K562 (cell line): ENCODE measurements around the gene S100A10. TPM values are rescaled to one million over a fixed set of nuclear protein-coding genes. Genes with fewer than 3 reads are reported as not detected.

Experiments
- BCOR ChIP-seq: fragments of 450-650 bp; IDR thresholded peaks from 2 replicates; pipeline ENCODE4 v1.6.1; 2016
- CBX5 ChIP-seq: IDR thresholded peaks from 2 replicates; pipeline ENCODE4 v1.6.1; 2014; ENCODE audit warnings: low read depth, borderline replicate concordance
- CHD4 ChIP-seq: fragments of 200-600 bp; sonication (generic); IDR thresholded peaks from 3 replicates; pipeline ENCODE4 v1.6.1; 2012; ENCODE audit warnings: low read depth, mild to moderate bottlenecking, mixed read lengths, low read length, inconsistent platforms; ENCODE audit not compliant: insufficient read depth, insufficient replicate concordance, poor library complexity, severe bottlenecking
- CTBP1 ChIP-seq: fragments of 450-650 bp; IDR thresholded peaks from 2 replicates; pipeline ENCODE4 v1.6.1; 2016; ENCODE audit warnings: borderline replicate concordance
- EGR1 ChIP-seq: fragments of 450-650 bp; conservative IDR thresholded peaks from 2 replicates; pipeline ENCODE4 v1.6.1; 2017; ENCODE audit warnings: mild to moderate bottlenecking
- EWSR1 ChIP-seq: fragments of 450-650 bp; IDR thresholded peaks from 2 replicates; pipeline ENCODE4 v1.6.1; 2018; ENCODE audit warnings: borderline replicate concordance, mild to moderate bottlenecking, low read depth, moderate library complexity; ENCODE audit not compliant: partially characterized antibody
- HDAC1 ChIP-seq, 2 experiments: fragments of 450-650 bp; IDR thresholded peaks; 2 replicates each; pipeline ENCODE4 v1.6.1; 2016 to 2017; ENCODE audit warnings: inconsistent platforms in 1 of 2, mild to moderate bottlenecking in 1 of 2, moderate library complexity in 1 of 2
- MITF ChIP-seq: IDR thresholded peaks from 2 replicates; pipeline ENCODE4 v1.6.1; 2014; ENCODE audit warnings: antibody characterized with exemption
- MTA1 ChIP-seq: fragments of 450-650 bp; IDR thresholded peaks from 2 replicates; pipeline ENCODE4 v1.6.1; 2017; ENCODE audit warnings: borderline replicate concordance
- NR2C1 ChIP-seq, 2 experiments: fragments of 450-650 bp; IDR thresholded peaks; 2 replicates each; pipeline ENCODE4 v1.6.1; 2017; ENCODE audit warnings: mild to moderate bottlenecking in 2 of 2, antibody characterized with exemption in 1 of 2, inconsistent platforms in 1 of 2, missing compliant biosample characterization in 1 of 2, missing genetic modification characterization in 1 of 2
- PBX2 ChIP-seq, 2 experiments: IDR thresholded peaks in 1 of 2; conservative IDR thresholded peaks in 1 of 2; 2 replicates each; pipeline ENCODE4 v1.6.1; 2016; ENCODE audit warnings: low read depth in 2 of 2, mild to moderate bottlenecking in 1 of 2, missing compliant biosample characterization in 1 of 2, missing genetic modification characterization in 1 of 2, moderate library complexity in 1 of 2
- PHB ChIP-seq: fragments of 250-450 bp; sonication (Bioruptor Pico); IDR thresholded peaks from 2 replicates; pipeline ENCODE4 v1.5.0; 2021
- POLR2AphosphoS5 ChIP-seq: IDR thresholded peaks from 2 replicates; pipeline ENCODE4 v1.6.1; 2011; ENCODE audit warnings: mild to moderate bottlenecking, low read depth, low read length, moderate library complexity; ENCODE audit not compliant: control insufficient read depth, insufficient read depth
- SOX6 ChIP-seq: fragments of 450-650 bp; IDR thresholded peaks from 2 replicates; pipeline ENCODE4 v1.6.1; 2014; ENCODE audit warnings: mild to moderate bottlenecking
- STAT6 ChIP-seq: sonication (generic); formaldehyde crosslinking; IDR thresholded peaks from 2 replicates; pipeline ENCODE4 v1.8.1; 2023; ENCODE audit warnings: mild to moderate bottlenecking, missing genetic modification reagents
- TEAD4 ChIP-seq, 2 experiments: sonication (generic) in 1 of 2; formaldehyde crosslinking in 1 of 2; IDR thresholded peaks; 2 replicates each; pipeline versions ENCODE4 v1.6.1 to v1.8.0; 2012 to 2022; ENCODE audit warnings: borderline replicate concordance in 1 of 2, inconsistent platforms in 1 of 2, low read length in 1 of 2, mild to moderate bottlenecking in 1 of 2, missing genetic modification reagents in 1 of 2
- TFAM ChIP-seq: fragments of 250-450 bp; sonication (Bioruptor Pico); conservative IDR thresholded peaks from 2 replicates; pipeline ENCODE4 v1.5.0; 2021; ENCODE audit warnings: mild to moderate bottlenecking, moderate library complexity
- ZEB2 ChIP-seq: fragments of 450-650 bp; IDR thresholded peaks from 2 replicates; pipeline ENCODE4 v1.6.1; 2016
- ZNF140 ChIP-seq: fragments of 250-450 bp; sonication (Bioruptor Pico); IDR thresholded peaks from 2 replicates; pipeline ENCODE4 v1.8.0; 2021; ENCODE audit warnings: moderate library complexity, mild to moderate bottlenecking, inconsistent platforms
- ZNF41 ChIP-seq: fragments of 250-450 bp; sonication (Bioruptor Pico); conservative IDR thresholded peaks from 2 replicates; pipeline ENCODE4 v1.4.0; 2020; ENCODE audit warnings: mild to moderate bottlenecking
- polyA plus RNA-seq, 8 experiments: library from polyadenylated mRNA; depleted of rRNA in 4 of 8; stranded (reverse) in 5 of 8; unstranded in 3 of 8; fragments of >200 nt; fragmentation: Nextera tagmentation in 2 of 8; fragmentation: Illumina TruSeq in 1 of 8; extraction: Ambion mirVana in 2 of 8; extraction: Trizol in 1 of 8; gene quantifications; 2 replicates each; pipeline versions ENCODE4 v1.2.1 to v1.2.3, GENCODE V29; 2011 to 2014; ENCODE audit warnings: inconsistent platforms in 1 of 8, missing spikeins in 1 of 8
- total RNA-seq, 7 experiments: library from RNA; depleted of rRNA in 6 of 7; stranded (reverse); fragments of >200 nt in 6 of 7; fragmentation: Illumina TruSeq in 2 of 7; extraction: Trizol in 2 of 7; gene quantifications; 2 replicates each; pipeline versions ENCODE4 v1.2.1 to v1.2.3, GENCODE V29; 2011 to 2021; ENCODE audit warnings: low replicate concordance in 1 of 7

Gene S100A10
- total and polyA plus RNA-seq, 9 of the 15 experiments (the other 6 are each of a cell fraction or from before 2014, with no cell fraction given): 0.32 to 1.6 (median 0.50) TPM; not detected in 3

GRCh38 chr1:151988405-151988923 is 5.2 kb downstream of the S100A10 start (continued):
- TF ChIP-seq CHD4: no peak
- no peak for TF ChIP-seq TFAM
- peak; percentile 73; the same call in 1 of the 2 replicates for TF ChIP-seq BCOR
- TF ChIP-seq TEAD4 (IDR thresholded peaks at IDR 0.05; ENCODE audit: low read length): peak; percentile 98
- TF ChIP-seq TEAD4 (CRISPR knock-in tag; IDR thresholded peaks at IDR 0.05; ENCODE audit: borderline replicate concordance): no peak
- TF ChIP-seq ZNF41: no peak
- TF ChIP-seq STAT6: no peak
- TF ChIP-seq PHB (CRISPR knock-in tag): no peak
- no peak for TF ChIP-seq CBX5
- TF ChIP-seq NR2C1 (IDR thresholded peaks at IDR 0.05): no peak
- peak; percentile 35; the same call in 1 of the 2 replicates for TF ChIP-seq NR2C1 (tag; IDR thresholded peaks at IDR 0.05)
- peak; percentile 50; the same call in 1 of the 2 replicates for TF ChIP-seq MTA1
- TF ChIP-seq PBX2 (CRISPR knock-in tag; IDR thresholded peaks at IDR 0.05; ENCODE audit: low read depth): no peak
- peak; percentile 93 for TF ChIP-seq PBX2 (tag; conservative IDR thresholded peaks at IDR 0.05; ENCODE audit: low read depth)
- TF ChIP-seq EGR1: peak; percentile 51; the same call in 1 of the 2 replicates
- TF ChIP-seq ZNF140 (CRISPR knock-in tag): no peak
- peak; percentile 81 to 99; a peak in 3 of 4 replicates for TF ChIP-seq HDAC1 (IDR thresholded peaks at IDR 0.05)
- TF ChIP-seq POLR2AphosphoS5: peak; percentile 52; the same call in 1 of the 2 replicates
- TF ChIP-seq SOX6: peak; percentile 87
- TF ChIP-seq CTBP1: peak; percentile 97
- TF ChIP-seq MITF: no peak
- peak; percentile 81 for TF ChIP-seq ZEB2
- TF ChIP-seq EWSR1: no peak
